Lung (tissue), 12 donors: Measurements from ENCODE around the gene PHLPP1. TPM values are rescaled to one million over a fixed set of nuclear protein-coding genes. Genes with fewer than 3 reads are reported as not detected.

ENCODE experiments used
- ATAC-seq: fragments of 200-7000 bp; cut with Tn5 transposase; one replicate; pipeline ENCODE4 v1.9.1; 2020; ENCODE audit warnings: moderate number of reproducible peaks; ENCODE audit not compliant: insufficient read depth, low FRiP score
- DNase-seq, 3 donors: peaks; one replicate each; pipeline ENCODE4 v3.0.0-alpha.2; 2013 to 2017
- H3K27ac ChIP-seq, 2 donors: one replicate each; pipeline ENCODE4 v1.5.1; 2013; ENCODE audit warnings: mild to moderate bottlenecking in 2 of 2, moderate library complexity in 2 of 2, control low read depth in 1 of 2, inconsistent platforms in 1 of 2, low read depth in 1 of 2, low read length in 1 of 2
- H3K27me3 ChIP-seq, 3 donors: one replicate each; pipeline ENCODE4 v1.5.1; 2013; ENCODE audit warnings: low read length in 2 of 3; ENCODE audit not compliant: control insufficient read depth in 3 of 3, insufficient read depth in 3 of 3
- H3K36me3 ChIP-seq, 4 donors: one replicate each; pipeline ENCODE4 v1.5.1; 2013; ENCODE audit warnings: low read length in 4 of 4, mild to moderate bottlenecking in 1 of 4, moderate library complexity in 1 of 4; ENCODE audit not compliant: control insufficient read depth in 4 of 4, insufficient read depth in 4 of 4
- H3K4me1 ChIP-seq, 5 donors: one replicate each; pipeline ENCODE4 v1.5.1; 2013; ENCODE audit warnings: low read length in 5 of 5, mild to moderate bottlenecking in 2 of 5, moderate library complexity in 1 of 5; ENCODE audit not compliant: control insufficient read depth in 5 of 5, insufficient read depth in 5 of 5
- H3K4me3 ChIP-seq: one replicate; pipeline ENCODE4 v1.5.1; 2013; ENCODE audit warnings: mild to moderate bottlenecking, control low read depth, moderate library complexity
- H3K9ac ChIP-seq, 2 donors: one replicate each; pipeline ENCODE4 v1.5.1; 2013; ENCODE audit warnings: low read length in 2 of 2, control low read depth in 1 of 2; ENCODE audit not compliant: insufficient read depth in 1 of 2
- H3K9me3 ChIP-seq, 4 donors: one replicate each; pipeline ENCODE4 v1.5.1; 2013; ENCODE audit warnings: low read length in 3 of 4, mild to moderate bottlenecking in 1 of 4, moderate library complexity in 1 of 4; ENCODE audit not compliant: control insufficient read depth in 4 of 4, insufficient read depth in 3 of 4
- CTCF ChIP-seq: IDR thresholded peaks from 2 replicates; pipeline ENCODE4 v1.5.1; 2012; ENCODE audit warnings: mild to moderate bottlenecking; ENCODE audit errors: control extremely low read depth, extremely low read depth
- WGBS, 2 donors: extraction: QIAGEN DNeasy Blood & Tissue Kit; methylation state at CpG; one replicate each; pipeline ENCODE4 v1.1.7; 2013; 5-methylcytosine and 5-hydroxymethylcytosine counted together
- polyA plus RNA-seq, 2 donors: library from polyadenylated mRNA; stranded (reverse); fragments of 200-250 nt; gene quantifications; one replicate each; pipeline ENCODE4 v1.2.1, GENCODE V29; 2013
- total RNA-seq, 2 donors: library from RNA; depleted of rRNA in 1 of 2; stranded (reverse); fragments of >200 nt in 1 of 2; gene quantifications; one replicate each; pipeline ENCODE4 v1.2.1, GENCODE V29; 2014 to 2021
- donor health status: control.
- donor health status: control.
- donor health status: Bipolar disorder and iron deficiency.
- donor health status: healthy.
- donor health status: DM: yes; HTN: yes; CAD: no.

PHLPP1 gene
- total and polyA plus RNA-seq, 4 donors = 2.3 to 29.2 (median 7.9) TPM

- no peak for DNase-seq
- Histone ChIP-seq H3K36me3 (no peaks in the 10 kb centered on the region), H3K4me3 (no peak overlapping the region), H3K27me3 (no peaks in the 10 kb centered on the region), H3K9me3 (peaks cover 0 to 7% (median 2%) of the 10 kb centered on the region in 4 donors), H3K4me1 (peaks cover 0 to 5% (median 0%) of the 10 kb centered on the region in 5 donors), H3K27ac (no peak overlapping the region), H3K9ac (no peak overlapping the region)
- ATAC-seq = no peak
- TF ChIP-seq CTCF = no peak
- WGBS, 2 donors = 92 to 100% methylated on average over 1 of the region's 1 CpG
Observed at GRCh38 chr18:62732617-62733016, 17.3 kb downstream of the PHLPP1 start.

GRCh38 chr18:62734290-62734689, 18.9 kb downstream of the PHLPP1 start:
- Histone ChIP-seq H3K36me3 (no peaks in the 10 kb centered on the region), H3K9ac (no peak overlapping the region), H3K9me3 (peaks cover 0 to 7% (median 2%) of the 10 kb centered on the region in 4 donors), H3K4me1 (peaks cover 0 to 7% (median 0%) of the 10 kb centered on the region in 5 donors), H3K27me3 (no peaks in the 10 kb centered on the region), H3K27ac (no peak overlapping the region), H3K4me3 (no peak overlapping the region)
- ATAC-seq = no peak
- 85 to 94% methylated on average over 1 of the region's 1 CpG for WGBS, 2 donors
- DNase-seq = no peak
- no peak for TF ChIP-seq CTCF

- TF ChIP-seq CTCF = no peak
- H3K9me3 ChIP-seq = peaks cover 0 to 7% (median 2%) of the 10 kb centered on the region in 4 donors
- no peak for ATAC-seq
- H3K27me3 ChIP-seq = no peaks in the 10 kb centered on the region
- no peaks in the 10 kb centered on the region for H3K36me3 ChIP-seq
- H3K27ac ChIP-seq = no peak overlapping the region
- peaks cover 0 to 7% (median 0%) of the 10 kb centered on the region in 5 donors for H3K4me1 ChIP-seq
- no peak overlapping the region for H3K9ac ChIP-seq
- WGBS, 2 donors = 82 to 89% methylated on average over 1 of the region's 1 CpG
- DNase-seq = no peak
- no peak overlapping the region for H3K4me3 ChIP-seq
Observed at GRCh38 chr18:62735387-62735786, 20.0 kb downstream of the PHLPP1 start.
